SK-N-MC (cell line): ENCODE results near the gene PAM16.

ENCODE experiments used
- EZH2 ChIP-seq: fragments of 200-600 bp; sonication (generic); IDR thresholded peaks from one replicate; pipeline ENCODE4 v1.6.1; 2017; ENCODE audit warnings: antibody characterized with exemption
- POLR2AphosphoS5 ChIP-seq: IDR thresholded peaks from 2 replicates; pipeline ENCODE4 v1.6.1; 2012; ENCODE audit warnings: mild to moderate bottlenecking, low read depth, low read length, borderline replicate concordance

DNA sequence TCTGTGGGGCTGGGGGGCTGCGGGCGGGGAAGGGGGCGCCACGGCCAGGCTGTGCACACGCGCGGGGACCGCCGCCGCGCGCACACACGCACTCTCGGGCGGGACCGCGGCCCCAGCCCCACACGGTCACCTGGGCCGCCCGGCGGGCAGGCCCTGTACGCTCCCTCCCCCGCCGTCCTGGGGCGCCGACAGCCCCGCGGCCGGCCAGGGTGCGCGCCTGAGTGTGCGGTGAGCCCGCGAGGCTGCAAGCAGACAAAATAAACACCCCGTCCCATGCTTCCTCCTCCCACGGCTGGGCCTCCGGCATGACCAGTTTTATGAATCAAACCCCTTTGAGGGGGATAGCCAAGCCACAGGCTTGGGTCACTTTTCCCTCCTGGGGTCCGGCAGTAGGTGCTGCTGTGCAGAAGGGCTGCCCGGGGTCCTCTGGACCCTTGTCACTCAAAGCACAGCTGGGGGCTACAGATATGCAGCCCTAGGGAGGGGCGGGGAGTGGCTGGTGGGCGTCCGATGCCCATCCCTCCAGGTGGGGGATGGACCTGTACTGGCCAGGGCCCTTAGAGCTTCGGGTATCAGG is 21.0 kb upstream of the PAM16 start:
- TF ChIP-seq EZH2 (no peak), POLR2AphosphoS5 (no peak)
